GM18519 (cell line): ENCODE measurements around the gene IL2RA.

Experiments
- ATAC-seq: cut with Tn5 transposase; IDR thresholded peaks from one replicate; pipeline ENCODE4 v1.9.1; 2021; ENCODE audit warnings: mild to moderate bottlenecking, moderate library complexity; ENCODE audit not compliant: unreplicated experiment, low FRiP score

IL2RA gene

DNA sequence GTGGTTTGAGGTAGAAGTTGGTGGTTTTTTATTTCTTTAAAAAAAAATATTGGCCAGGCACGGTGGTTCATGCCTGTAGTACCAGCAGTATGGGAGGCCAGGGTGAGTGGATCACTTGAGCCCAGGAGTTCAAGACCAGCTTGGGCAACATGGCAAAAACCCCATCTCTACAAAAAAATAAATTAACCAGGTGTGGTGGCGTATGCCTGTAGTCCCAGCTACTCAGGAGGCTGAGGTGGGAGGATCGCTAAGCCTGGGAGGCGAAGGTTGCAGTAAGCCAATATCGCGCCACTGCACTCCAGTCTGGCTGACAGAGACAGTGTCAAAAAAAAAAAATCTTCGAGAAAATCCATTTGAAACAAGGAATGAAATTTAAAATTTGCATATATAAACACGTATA, 1.1 kb downstream of the IL2RA start:
- no peak for ATAC-seq

- no peak for ATAC-seq
These were observed 2.7 kb downstream of the IL2RA start for GRCh38 chr10:6059506-6059905.

GRCh38 chr10:6058682-6059475, 3.3 kb downstream of the IL2RA start:
- ATAC-seq, result no peak

GRCh38 chr10:6056411-6057135, 5.6 kb downstream of the IL2RA start:
- no peak for ATAC-seq

DNA sequence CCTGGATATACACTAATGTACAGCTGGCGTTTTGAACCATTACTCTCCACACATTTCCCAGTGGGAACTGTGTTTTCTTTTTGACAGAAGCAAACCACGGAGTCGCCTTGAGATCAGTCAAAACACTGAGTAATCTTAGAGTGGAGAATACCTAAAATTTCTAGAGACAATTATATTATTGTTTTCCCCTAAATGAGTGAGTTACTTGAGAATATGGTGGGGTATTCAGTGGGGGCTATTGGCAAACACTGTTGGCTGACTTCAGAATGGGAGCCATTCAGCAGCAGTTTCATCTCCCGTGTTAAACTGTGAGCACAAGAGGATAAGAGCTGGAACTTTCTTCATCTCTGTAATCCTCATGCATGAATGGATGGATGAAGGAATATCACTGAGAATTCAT, 6.2 kb downstream of the IL2RA start:
- ATAC-seq, result no peak

- no peak for ATAC-seq
These were observed 7.3 kb downstream of the IL2RA start for GRCh38 chr10:6054884-6055283.

DNA sequence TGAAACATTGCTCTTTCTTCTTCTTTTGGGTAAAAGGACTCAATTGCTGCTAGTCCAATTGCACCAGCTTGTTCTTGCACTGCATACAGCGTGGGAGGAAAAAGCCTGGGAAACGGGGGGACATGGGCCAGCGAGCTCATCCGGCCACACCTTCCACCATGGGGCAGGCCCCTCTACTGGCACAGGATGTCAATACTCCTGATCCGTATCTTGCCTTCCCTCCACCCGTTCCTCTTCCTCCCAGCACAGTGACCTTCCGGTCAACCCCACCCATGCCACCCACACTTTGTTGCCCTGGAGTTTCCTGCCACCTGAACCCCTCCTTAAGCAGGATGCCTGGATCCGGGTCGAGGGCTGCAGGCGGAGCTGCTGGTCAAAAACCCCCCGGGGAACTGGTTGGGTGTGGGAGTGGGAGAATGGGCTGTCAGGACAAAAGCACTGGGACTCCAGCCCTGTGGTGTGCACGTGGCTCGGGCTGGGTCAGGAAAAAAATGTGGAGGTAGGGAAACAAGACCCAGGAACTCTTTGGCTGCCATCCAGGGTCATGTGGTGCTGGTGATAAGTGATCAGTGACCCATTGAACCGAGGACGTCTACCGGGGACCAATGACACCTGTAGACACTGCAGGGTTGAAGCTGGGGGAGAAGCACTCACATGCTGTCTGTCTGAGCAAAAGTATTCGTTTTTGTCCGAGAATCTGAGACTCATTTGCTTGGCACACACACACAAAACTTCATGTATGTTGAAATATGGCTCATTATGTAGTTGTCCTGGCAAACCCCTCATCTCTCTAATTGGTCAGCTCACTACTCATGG, 8.1 kb downstream of the IL2RA start:
- ATAC-seq, result no peak

- ATAC-seq, result no peak
These were observed 8.9 kb downstream of the IL2RA start for GRCh38 chr10:6053303-6053702.

DNA sequence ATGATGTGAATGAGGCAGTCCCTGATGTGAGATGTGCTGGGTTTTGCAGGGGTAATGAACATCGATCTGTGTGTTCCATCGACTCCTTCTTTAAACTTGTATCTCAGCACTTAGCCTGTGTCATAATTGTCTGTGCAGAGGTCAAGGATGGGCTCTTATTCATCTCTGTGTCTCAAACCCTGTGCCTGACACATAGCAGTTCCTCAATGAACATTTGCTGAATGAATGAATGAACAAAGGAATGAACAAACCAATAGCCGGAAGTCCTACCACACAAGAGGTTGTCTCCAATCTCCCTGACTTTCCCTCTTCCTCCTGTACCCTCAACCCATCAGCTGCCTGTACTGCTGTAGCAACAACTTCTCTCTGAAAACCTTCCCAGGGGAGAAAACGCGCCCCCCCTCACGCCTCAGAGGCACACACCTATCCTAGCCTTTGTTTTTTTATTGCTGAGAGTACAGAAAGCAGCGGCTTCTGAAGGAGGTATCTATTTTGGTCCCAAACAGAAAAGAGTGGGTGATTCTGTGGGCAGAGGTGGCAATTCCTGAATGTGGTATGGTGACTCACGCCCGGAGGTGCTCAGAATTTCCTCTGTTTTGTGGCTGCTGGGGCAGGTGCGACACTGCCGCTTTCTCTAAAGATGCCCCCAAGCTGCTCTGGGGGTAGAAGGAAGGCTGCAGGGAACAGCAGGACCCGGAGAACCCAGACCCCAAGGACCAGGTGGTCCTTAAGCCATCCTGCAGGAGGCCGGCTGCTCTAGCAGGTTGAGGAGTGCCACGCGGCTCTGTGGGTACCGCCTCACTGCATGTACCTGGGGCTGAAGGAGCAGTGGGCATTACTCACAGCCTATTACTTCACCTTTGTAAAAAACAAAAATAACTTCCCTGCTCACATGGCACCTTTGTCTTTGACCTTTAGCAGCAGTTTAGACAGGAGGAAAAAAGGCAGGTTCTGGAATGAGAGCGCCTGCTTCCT, 9.6 kb downstream of the IL2RA start:
- ATAC-seq, result no peak

DNA sequence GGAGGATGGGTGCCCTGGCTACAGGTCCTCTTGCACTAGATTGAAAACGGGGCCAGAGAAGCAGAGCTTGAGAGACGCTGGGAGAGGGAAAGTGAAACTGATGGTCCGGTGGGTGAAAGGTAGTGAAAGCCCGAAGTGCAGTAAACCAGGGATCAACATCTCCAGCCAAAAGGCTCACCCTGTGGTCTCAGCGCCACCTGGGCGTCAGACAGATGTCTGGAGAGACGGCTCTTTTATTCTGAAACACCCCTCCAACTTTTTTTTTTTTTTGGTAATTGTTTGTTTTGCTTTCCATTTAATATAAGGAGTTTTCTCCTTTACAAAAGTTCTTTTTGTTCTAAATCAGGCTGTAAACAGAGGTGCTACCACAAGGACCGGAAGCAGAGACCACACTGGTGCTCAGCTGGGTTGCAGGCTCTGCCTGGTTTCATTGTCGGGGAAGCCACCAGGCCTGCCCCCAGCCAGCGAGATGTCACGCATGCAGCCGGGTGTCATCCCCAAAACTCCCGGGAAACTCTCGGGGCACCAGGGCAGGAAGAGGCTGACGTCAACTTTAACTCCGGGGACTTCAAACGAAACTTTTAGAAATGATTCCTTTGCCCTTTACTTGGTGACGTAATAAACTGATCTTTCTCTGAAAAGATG, 11.2 kb downstream of the IL2RA start:
- peak; percentile 57 for ATAC-seq

- no peak for ATAC-seq
These were observed 13.2 kb downstream of the IL2RA start for GRCh38 chr10:6049031-6049400.

DNA sequence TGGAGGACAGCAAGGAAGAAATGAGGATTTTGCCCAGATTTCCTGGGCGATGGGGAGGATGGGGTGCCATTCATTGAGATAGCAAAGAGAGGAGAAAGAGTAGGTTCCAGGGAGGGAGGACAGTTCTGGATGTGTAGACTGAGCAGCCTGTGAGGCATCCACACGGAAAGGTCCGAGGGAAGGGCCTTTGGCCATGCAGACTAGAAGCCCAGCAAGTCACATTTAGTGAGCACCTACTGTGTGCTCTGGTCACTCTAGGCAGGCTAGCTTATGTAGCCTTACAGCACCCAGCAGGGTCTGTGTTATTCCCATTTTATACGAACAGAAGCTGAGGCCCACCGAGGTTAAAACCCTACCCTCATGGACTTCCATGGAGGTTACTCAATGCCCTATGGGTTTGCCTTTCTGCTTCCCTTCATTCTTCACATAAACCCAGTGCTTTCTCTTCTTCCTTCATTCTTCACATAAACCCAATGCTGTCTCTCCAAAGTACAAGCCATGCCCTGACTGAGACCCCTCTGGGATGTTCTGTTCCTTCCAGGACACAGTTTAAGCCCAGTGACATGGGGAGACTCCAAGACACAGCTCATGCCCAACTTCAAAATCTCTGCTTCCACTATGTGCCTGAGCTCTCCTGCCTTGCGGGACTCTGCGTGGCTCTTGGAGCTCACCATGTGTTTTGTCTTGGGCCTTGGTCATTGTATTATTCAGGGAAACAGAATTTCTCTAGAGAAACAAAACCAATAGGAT, 13.7 kb downstream of the IL2RA start:
- no peak for ATAC-seq

DNA sequence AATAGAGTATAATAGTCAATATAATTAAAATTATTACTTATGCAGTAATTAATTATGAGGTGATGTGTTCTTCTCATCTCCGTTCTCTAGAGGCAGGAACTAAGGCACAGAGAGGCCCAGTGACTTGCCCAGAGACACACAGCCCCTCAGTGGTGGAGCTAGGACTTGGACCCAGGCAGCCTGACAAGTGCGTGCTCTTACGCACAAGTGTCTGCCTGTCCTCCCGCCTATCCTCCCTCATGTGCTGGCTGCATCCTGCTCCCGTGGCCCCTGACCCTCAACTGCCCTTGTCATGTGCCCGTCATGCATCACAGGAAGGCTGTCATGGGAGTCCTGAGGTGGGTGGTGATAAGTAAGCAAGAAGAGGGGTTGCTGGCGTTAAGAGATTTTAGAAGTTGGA, 14.3 kb downstream of the IL2RA start:
- no peak for ATAC-seq

DNA sequence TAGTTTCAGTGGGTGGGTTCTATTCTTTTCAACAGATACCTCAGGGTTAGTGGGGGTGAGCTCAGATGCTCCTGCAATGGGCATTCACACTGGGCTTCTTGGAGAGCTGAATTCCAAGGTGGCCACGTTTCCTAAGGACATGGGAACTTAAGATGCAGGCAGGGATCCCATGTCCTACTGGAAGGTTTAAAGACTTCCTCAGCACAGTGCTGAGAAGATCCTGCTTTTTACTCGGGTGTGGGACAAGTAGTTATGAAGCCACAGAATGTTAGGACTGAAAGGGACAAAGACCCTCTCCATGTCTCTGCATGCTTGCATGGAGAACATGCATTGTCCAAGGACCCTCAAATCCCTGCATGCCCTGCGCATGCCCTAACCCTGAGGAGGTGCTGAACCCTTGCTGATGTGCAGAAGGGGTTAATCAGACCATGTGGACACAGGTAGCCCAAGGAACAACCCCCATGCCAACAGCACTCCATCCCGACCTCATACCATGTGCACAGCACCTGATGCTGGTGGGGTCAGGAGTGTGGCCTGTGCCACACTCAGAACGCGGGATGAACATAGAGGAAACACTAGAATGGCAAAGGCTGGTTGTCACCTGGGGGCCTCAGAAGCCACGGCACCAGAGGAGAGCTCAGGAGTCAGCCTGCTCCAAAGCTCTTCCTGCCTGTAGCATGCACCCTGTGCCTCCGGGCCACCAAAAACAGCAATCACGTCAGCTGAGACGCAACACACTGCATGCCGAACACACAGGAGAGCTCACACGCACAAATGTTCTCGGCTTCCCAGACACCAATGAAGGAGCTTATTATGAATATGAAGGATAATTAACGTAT, 15.2 kb downstream of the IL2RA start:
- ATAC-seq, result no peak

DNA sequence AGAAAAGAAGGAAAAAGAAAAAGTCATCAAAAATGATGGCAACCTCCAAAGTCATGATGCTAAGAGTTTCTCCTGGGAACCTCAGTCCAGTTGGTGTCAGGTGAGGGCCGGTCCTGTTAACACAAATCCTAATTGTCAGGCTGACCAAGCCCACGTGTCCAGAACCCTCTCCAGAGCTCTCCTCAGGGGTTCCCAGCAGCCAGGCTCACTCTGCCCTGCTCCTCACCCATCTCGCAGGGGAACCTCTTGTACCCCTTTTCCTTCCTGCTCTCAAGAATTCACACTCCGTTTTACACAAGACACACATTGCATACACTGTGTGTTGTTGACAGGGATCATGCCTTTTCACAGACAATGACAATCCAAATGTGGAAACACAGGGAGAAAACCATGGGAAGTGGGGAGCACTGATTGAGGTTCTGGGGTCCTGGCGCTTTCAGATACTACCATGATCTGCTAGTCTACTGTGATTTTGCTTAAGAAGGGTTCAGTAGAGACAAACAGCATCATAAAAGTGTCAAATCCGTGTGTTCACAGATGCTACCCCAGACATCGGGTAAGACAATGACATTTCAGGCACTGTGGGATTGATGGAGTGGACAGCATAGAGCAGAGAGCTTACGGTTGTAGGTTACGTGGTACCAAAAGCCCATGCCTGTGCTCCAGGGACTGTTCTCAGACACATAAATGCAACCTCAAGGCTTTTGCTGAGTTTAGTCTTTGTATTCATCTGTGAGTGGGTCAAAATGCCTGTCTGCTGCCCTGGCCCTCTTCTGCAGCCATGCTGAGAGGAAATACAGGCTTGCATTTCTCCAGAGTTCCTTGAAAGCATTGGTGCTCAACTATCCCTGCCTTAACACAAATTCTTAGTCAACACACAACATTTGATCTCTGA, 16.0 kb downstream of the IL2RA start:
- no peak for ATAC-seq

GRCh38 chr10:6045314-6045848, 16.8 kb downstream of the IL2RA start:
- no peak for ATAC-seq
